ENCODE data around the gene SND1. TPM values are rescaled to one million over a fixed set of nuclear protein-coding genes. Genes with fewer than 3 reads are reported as not detected.

Gene SND1
- total and polyA plus RNA-seq, 10 of the 15 experiments (the other 5 are each of a cell fraction or from before 2014, with no cell fraction given): 52.4 to 270 (median 146) TPM

DNA sequence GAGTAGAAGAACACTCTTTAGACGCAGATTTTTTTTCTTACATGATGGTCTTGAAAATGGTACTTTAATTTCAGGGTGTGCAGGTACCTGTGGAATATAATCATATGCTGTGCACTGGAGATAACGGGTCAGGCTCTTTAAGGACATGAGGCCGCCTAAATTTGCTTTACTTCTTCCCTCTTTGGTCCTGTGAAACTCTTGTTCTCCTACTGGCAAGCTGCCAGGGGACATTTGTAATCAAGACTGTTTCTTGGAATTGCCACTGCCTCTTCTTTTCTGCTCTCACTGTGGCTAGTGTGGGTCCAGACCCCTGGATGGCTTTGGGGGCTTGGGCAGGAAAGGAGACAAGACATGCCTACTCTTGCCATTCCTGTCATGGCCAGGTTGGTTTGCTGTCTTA is 146.0 kb downstream of the SND1 start (continued):
- TF ChIP-seq, protein P1, sequence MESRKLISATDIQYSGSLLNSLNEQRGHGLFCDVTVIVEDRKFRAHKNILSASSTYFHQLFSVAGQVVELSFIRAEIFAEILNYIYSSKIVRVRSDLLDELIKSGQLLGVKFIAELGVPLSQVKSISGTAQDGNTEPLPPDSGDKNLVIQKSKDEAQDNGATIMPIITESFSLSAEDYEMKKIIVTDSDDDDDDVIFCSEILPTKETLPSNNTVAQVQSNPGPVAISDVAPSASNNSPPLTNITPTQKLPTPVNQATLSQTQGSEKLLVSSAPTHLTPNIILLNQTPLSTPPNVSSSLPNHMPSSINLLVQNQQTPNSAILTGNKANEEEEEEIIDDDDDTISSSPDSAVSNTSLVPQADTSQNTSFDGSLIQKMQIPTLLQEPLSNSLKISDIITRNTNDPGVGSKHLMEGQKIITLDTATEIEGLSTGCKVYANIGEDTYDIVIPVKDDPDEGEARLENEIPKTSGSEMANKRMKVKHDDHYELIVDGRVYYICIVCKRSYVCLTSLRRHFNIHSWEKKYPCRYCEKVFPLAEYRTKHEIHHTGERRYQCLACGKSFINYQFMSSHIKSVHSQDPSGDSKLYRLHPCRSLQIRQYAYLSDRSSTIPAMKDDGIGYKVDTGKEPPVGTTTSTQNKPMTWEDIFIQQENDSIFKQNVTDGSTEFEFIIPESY (IDR thresholded peaks at IDR 0.05): no peak
- TF ChIP-seq MXI1 (IDR thresholded peaks at IDR 0.05; ENCODE audit: low read depth, low read length) (no peak), HDAC6 (IDR thresholded peaks at IDR 0.05; ENCODE audit: unreplicated experiment) (no peak), HCFC1 (IDR thresholded peaks at IDR 0.05; ENCODE audit: low read length) (no peak), MTA3 (IDR thresholded peaks at IDR 0.05; ENCODE audit: borderline replicate concordance, low read length) (no peak)
- TF ChIP-seq, protein P2, sequence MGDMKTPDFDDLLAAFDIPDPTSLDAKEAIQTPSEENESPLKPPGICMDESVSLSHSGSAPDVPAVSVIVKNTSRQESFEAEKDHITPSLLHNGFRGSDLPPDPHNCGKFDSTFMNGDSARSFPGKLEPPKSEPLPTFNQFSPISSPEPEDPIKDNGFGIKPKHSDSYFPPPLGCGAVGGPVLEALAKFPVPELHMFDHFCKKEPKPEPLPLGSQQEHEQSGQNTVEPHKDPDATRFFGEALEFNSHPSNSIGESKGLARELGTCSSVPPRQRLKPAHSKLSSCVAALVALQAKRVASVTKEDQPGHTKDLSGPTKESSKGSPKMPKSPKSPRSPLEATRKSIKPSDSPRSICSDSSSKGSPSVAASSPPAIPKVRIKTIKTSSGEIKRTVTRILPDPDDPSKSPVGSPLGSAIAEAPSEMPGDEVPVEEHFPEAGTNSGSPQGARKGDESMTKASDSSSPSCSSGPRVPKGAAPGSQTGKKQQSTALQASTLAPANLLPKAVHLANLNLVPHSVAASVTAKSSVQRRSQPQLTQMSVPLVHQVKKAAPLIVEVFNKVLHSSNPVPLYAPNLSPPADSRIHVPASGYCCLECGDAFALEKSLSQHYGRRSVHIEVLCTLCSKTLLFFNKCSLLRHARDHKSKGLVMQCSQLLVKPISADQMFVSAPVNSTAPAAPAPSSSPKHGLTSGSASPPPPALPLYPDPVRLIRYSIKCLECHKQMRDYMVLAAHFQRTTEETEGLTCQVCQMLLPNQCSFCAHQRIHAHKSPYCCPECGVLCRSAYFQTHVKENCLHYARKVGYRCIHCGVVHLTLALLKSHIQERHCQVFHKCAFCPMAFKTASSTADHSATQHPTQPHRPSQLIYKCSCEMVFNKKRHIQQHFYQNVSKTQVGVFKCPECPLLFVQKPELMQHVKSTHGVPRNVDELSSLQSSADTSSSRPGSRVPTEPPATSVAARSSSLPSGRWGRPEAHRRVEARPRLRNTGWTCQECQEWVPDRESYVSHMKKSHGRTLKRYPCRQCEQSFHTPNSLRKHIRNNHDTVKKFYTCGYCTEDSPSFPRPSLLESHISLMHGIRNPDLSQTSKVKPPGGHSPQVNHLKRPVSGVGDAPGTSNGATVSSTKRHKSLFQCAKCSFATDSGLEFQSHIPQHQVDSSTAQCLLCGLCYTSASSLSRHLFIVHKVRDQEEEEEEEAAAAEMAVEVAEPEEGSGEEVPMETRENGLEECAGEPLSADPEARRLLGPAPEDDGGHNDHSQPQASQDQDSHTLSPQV (IDR thresholded peaks at IDR 0.05): no peak
- TF ChIP-seq, protein P3, sequence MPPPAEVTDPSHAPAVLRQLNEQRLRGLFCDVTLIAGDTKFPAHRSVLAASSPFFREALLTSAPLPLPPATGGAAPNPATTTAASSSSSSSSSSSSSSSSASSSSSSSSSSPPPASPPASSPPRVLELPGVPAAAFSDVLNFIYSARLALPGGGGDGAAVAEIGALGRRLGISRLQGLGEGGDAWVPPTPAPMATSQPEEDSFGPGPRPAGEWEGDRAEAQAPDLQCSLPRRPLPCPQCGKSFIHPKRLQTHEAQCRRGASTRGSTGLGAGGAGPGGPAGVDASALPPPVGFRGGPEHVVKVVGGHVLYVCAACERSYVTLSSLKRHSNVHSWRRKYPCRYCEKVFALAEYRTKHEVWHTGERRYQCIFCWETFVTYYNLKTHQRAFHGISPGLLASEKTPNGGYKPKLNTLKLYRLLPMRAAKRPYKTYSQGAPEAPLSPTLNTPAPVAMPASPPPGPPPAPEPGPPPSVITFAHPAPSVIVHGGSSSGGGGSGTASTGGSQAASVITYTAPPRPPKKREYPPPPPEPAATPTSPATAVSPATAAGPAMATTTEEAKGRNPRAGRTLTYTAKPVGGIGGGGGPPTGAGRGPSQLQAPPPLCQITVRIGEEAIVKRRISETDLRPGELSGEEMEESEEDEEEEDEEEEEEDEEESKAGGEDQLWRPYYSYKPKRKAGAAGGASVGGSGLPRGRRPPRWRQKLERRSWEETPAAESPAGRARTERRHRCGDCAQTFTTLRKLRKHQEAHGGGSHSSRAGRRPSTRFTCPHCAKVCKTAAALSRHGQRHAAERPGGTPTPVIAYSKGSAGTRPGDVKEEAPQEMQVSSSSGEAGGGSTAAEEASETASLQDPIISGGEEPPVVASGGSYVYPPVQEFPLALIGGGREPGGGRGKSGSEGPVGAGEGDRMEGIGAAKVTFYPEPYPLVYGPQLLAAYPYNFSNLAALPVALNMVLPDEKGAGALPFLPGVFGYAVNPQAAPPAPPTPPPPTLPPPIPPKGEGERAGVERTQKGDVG (CRISPR knock-in tag; IDR thresholded peaks at IDR 0.05): no peak
- TF ChIP-seq, protein P4, sequence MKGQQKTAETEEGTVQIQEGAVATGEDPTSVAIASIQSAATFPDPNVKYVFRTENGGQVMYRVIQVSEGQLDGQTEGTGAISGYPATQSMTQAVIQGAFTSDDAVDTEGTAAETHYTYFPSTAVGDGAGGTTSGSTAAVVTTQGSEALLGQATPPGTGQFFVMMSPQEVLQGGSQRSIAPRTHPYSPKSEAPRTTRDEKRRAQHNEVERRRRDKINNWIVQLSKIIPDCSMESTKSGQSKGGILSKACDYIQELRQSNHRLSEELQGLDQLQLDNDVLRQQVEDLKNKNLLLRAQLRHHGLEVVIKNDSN (IDR thresholded peaks at IDR 0.05; ENCODE audit: borderline replicate concordance, extremely low read length, insufficient read depth, low read depth, low read length): no peak

All from GM12878 (cell line).